GM18868 (cell line): ENCODE measurements around the gene CDC42BPG.

Experiments used
- ATAC-seq: cut with Tn5 transposase; IDR thresholded peaks from one replicate; pipeline ENCODE4 v1.9.1; 2021; ENCODE audit warnings: mild to moderate bottlenecking, moderate library complexity; ENCODE audit not compliant: unreplicated experiment

The CDC42BPG gene

DNA sequence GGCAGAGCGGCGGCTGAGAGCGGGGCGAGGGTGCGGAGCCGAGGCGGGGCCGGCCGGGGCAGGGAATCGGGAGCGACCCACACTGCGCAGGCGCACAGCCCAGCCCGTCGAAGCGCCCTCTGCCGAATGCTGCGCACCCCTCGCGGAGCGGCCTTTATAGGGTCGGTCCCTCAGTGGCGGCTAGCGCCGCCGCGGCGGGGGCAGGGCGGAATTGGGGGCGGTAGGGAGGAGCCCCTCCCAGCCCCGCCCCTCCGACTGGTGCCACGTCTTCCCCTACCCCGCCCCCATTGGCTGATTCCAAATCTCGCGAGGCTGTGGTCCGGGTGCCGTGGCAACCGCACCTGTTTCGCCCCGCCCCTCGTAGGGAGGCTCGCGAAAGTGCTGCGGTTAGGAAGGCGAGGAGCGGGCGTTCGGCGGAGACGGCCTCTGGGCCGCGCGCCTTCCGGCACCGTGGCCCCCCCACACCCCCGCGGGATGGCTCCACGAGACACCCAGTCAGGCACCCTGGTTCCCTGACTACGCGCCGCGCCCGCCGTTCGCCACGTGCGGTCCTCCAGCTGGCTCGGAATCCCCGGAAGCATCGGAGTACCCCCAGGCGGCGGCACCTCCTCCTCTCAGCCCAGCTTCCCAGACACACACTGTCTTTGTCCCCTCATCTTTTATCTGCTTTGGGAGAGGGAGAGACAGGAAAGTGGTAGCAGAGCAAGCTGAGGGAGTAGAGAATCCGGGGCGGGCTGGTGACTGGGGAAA is 34.2 kb upstream of the CDC42BPG start, which contains the start of gene EHD1:
Gene EHD1, minus strand, starts transcription at position 128 of the 750 bp plus-strand sequence. CDS start 157 bp downstream, outside the sequence.
- peak; percentile 69 for ATAC-seq

DNA sequence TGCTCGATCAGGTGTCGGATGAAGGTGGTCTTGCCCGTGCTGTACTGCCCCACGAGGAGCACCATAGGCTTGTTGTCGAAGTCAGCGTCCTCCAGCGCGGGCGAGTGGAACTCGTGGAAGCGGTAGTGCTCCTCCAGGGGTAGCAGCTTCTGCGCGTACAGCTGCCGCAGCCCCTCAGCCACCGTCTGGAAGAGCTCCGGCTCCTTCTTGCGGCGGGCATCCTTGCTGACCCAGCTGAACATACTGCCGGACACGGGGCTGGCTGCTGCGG is 33.7 kb upstream of the CDC42BPG start:
- ATAC-seq: no peak

DNA sequence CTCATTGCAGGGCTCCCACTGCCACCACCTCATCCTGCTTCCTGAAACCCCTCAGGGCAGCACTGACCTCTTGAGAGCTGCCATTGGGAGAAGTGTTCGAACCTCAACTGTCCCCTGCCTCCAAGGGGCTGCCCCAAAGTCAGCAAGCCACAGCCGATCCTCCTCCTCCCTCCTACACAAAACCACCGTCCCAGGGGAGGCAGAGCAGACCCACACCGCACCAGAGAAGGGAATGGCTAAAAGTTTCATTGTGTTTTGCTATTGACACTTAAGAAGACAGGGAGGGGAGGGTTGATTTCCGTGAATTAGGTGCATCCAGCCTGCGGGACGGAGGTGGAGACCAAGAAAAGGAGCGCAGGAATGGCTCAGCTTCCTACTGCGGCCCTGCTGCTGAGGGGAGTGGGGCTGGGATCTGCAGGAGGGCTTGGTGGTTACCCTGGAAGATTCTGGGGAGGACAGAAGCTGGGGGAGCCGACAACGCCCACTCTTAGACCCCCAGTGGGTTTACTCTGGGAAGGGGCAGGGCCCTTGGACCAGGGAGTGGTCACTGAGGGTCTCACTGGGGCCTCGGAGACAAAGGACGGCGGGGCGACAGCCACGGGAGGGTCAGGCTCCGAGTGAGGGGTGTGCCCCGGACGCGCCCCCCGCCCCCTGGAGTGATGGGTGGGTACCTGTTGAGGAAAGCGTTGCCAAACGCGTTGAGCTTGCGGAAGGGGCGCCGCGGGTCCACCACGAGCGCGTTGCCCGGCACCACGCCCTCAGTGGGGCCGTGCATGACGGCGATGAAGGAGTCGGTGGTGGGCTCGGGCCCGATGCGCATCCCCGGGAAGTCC is 33.2 kb upstream of the CDC42BPG start:
- no peak for ATAC-seq

DNA sequence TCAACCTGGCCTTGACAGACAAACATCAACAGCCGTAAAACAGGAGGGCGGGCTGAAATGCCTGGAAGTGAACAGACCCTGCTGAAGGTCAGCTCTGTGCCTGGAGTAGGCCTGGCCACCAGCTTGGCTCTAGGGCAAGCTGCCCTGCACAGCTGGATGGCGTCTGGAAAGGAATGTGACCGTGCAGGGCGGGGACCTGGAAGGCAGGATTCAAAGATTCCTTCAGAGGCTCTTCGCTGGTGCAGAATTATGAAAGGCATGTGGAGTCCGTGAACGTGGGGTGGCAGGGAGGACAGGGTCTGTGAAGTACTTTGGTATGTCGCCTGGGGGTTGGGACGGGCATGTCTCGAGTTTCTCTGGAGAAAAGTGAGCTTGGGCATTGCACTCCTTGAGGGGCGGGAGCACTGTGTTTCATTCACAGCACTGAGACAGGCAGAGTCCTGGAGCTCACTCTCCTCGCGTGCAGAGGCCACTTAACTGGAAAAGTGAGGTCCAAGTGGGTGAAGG is 32.4 kb upstream of the CDC42BPG start:
- no peak for ATAC-seq

DNA sequence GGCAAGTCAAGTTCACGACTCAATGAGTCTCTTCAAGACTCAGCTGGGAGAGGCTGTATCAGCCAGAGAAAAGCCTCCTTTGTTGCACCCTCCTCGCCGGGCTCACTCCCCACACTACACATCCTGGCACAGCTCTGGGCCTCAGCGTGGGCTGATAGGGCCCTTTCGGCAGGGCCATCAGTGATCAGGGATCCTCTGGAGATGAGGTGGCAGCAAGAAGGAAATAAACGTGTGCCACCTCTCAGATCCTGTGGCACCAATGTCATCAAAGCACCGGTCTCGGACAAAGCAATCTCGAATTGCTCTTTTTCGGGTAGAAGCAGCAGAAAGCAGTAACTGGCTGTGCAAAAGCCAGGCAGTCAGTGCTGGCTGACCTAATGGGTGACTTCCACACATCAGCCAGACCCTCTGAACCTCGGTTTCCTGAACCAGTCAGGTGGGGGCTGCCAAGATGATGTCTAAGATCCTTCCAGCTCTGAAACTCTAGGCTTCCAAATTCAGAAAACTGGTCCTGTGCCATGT is 31.8 kb upstream of the CDC42BPG start:
- ATAC-seq: no peak

DNA sequence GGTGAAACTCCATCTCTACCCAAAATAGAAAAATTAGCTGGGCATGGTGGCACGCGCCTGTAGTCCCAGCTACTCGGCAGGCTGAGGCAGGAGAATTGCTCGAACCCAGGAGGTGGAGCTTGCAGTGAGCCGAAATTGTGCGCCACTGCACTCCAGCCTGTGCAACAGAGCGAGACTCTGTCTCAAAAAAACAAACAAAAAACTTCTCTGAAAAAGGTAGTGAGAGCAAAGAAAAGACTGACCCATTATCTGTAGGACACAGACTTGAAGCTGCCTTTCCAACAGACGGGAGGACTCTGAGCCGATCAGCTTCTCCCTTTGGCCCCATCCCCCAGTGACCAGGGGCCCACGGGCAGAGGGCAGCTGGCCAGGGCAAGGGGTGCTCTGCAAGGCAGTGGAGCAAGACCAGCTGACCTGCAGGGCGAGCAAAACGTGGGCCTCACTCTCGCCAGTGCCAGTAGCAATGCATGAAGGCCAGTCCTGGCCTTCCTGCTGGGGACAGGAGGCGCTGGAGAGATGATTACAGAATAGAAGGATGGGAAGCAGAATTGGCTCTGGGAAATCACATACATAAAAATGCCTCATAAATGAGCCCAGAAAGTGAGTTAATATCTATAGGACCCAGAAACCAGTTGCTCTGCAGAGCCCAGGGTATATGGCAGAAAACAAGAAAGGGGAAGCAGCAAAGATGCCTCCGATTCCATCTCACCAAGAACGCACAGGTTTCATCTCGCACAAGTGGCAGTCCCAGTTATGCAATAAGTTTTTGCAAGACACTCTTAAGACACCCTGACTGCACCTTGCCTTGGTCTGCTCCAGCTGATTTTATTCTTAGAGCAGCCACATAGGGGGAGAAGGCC is 31.1 kb upstream of the CDC42BPG start:
- ATAC-seq: no peak

DNA sequence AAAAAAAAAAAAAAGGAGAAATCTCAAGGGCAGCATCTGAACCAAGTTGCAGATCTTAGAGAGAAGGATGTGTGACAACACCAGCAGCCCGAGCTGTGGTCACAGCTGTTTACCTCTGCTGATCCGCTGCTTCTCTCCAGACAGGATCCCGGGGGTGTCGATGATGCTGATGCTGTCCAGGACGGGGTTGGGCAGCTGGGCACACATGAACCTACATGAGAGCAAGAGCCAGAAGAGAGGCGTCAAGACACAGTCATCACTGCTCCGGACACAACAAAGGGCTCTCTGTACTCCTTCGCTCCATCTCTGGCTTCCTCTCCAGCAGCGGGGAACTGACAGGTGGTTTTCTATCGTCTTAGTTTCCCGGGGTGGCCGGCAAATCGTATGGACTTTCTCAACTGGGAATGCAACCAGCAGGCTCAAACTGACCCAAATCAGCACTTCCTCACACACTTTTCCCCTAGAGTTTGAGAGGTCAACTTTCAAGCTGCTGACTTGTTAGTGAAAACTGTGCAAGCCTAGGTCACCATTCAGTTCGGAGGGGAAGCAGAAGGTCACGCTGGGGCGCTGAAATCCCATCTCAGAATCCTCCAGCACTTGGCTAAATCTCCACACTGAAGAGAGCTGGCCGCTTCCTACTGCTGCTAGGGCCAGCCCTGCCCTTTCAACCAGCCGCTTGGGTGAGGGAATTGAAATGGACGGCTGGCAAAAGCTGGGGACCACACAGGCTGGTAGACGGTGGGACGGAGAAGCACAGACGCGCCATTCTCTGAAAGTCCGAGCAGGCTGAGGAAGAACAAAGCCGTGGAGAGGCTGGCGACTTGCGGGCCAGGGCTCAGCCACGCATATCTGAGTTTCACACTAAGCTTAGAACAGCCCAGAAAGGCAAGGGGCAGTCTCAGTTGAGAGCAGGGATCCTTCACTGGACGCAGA is 30.1 kb upstream of the CDC42BPG start:
- no peak for ATAC-seq

DNA sequence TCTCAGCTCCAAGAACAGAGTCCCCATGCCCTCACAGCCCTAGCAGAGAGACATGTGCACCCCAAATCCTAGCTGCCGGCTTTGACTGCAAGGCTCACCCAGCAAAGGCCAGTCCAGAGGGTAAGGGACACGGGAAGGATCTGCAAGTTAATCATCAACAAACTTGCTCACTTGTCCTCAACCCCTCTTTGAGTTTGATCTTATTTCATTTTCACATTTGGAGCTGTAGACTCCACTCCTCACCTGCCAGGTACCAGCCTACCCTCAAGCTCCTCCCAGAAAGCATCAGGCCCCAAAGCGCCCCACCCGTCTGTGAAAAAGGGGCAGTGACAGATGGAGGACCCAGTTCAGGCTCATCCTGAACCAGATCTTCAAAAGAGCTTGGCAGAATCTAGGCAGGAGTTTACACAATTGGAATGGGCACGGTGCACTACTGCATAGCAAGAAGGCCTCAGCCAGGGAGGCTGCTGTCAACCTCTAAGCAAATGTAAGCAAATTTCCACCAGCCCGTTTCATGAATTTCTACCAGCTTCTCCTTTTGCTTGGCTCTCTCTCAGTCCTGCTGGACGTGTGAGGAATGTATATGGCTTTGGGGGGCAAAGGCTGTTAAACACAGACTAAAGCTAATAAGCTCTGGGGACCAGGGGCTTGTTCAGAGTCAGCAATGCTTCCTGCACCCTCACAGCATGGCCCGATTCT is 28.5 kb upstream of the CDC42BPG start:
- ATAC-seq: no peak

DNA sequence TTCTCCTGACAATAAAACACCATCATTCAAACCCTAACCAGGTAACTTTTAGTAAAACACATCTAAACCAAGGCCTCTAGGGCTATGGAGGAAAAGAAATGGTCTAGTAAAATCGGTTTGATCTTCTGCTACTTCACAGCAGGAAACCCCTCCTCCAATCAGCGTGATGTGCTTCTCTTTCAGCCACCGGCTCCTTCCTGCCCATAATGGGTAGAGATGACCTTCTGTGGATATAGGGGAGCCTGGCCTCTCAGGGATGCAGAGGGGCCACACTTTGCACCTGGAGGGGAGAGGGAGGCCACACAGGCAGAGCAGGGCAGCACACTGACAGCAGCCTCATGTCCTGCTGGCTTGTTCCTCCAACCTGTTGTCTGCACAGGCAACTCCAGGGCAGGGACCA is 27.0 kb upstream of the CDC42BPG start:
- no peak for ATAC-seq

DNA sequence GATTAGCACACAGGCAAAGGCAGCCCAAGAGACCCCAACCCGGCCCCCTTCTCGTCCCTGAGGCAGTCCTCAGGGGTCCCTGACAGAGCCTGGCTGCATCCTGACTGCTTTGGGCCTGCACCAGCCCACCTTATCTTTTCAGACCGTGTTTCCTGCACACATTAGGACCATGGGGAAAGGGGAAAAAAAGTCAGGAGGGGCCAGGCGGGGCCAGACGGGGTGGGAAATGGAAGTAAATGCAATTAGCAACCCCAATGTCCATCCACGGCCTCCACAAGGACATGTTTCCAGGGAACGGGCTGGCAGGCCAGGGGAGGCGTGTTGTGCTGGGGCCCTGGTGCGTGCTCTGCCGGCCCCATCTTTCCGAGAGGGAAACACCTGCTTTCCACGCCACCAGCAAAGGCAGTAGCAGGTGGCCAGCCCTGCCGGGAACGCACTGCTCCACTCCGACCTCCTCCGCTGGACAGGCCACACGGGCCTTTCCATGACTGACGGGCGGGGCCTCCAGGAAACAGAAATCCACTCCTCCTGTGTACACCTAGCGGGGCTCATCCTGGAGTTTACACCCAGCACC is 26.5 kb upstream of the CDC42BPG start:
- ATAC-seq: no peak

DNA sequence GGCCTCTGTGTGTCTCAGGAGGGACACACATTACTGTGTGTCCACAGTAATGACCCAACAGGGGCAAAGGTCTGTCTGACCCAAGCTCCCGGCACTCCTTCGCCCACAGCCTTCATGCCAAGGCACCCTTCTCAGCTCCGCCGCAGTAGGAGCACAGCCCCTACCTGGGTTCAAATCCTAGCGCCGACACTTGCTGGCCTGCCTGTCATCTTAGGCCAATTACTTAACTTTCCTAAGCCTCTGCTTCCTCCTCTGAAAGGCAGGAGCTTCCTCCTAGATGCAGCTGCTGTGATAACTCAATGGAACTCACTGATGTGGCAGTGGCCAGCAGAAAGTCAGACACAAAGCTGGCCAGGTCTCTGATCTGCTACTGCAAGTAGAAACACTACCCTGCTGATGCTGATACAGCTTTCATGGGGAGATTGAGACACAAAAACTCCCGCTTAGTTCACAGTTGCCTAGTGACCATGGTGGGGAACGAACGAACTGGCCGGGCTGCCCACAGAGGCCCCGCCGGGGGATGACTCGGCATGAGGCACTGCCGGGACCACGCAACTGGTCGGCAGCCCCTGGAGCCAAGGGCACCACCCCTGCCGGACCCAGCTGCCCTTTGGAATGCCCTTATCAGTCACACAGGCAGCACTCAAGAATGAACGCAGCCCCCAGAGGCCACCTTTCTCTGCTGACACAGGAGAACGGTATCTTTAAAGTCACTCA is 25.9 kb upstream of the CDC42BPG start:
- no peak for ATAC-seq

DNA sequence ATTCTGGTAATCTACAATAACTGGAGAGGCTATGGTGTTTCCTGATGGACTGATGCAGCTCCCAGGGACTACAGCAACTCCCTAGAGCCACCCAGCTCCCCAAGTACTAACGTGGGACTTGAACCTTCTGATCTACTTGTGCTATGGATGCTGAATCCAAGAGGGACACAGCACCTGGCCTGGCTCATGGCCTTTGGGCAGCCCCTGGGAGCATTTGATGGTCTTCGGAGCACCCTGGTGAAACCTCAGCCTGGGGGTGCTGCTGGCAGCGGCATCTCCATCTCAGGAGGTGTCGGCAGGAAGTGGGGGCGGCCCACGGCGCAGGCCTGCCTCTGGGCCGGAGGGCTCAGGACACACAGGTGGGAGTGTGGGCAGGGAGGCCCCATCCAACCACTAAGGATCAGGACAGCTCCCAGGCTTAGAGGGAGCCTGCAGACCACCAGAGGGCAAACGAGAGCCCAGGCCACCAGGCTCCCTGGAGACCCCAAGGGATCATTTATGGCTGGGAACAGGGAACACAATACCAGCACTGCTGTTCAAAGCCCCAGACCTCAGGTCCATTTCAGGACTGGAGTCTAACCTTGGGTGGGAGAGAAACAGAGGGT is 25.2 kb upstream of the CDC42BPG start:
- no peak for ATAC-seq

DNA sequence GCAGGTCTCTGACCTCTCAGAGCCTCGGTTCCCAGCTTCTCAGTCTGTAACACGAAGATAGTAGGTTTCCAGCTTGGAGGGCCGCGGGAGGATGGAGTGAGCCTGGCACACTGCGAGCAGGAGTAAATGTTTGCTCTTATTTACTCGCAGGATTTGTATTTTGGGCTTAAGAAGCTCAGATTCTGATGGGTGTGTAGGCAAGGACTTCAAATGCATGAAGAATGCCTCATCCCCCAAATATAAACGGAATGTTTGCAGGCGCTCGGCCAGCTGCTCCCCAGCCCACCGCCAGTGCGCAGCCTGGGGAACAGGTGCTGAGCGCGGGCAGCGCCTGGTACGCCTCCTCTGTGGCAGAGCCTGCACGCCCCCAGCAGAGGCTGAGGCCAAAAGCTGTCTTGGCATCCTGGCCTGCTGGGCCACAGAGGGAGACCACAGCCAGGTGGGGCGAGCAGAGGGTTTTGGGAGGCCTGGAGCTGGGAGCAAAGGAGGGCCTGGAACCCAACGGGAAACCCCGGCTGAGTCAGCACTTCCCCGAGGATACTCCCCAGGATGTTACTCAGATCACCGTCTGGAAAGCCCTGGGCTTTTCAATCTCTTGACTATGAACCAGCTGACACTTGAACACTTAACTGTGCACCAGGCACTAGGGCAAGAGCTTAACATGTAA is 24.6 kb upstream of the CDC42BPG start:
- no peak for ATAC-seq

DNA sequence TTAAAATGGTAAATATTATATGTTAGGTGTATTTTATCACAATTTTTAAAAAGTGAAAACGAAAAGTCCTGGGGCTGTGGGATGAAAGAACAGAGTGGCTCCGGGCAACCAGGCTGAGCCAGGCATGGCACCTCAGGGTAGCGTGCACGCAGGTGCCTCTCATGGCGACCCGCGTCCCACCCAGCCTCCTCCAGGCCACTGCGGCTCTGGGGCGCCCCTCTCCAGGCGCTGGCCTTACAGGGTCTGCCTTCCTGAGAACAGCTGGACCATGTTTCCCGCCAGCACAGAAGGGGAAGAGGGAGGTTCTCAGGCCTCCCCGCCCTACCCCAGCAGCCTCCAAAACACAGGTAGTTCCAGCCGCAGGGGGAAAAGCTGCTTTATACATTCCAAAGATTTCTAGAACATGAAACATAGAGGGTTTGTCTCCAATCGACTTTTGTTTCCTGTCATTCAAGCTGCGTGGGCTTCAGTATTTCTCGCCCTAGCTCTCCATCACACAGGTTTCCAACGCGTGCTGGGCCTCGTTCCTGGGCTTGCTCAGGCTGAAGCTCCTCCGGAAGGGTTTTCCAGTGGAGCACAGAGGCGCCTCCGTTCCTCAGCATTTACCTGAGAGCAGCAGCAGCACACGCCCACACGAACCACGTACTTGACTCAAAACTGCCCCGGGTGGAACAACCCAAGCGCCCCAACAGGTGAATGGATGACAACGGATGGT is 23.5 kb upstream of the CDC42BPG start:
- no peak for ATAC-seq

DNA sequence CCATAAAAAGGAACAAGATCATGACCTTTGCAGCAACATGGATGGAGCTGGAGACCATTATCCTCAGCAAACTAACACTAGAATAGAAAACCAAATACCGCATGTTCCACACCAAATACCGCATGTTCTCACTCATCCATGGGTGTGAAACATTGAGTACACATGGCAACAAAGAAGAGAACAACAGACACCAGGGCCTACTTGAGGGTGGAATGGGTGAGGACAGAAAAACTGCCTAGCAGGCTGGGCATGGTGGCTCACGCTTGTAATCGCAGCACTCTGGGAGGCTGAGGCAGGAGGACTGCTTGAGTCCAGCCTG is 21.7 kb upstream of the CDC42BPG start:
- no peak for ATAC-seq

DNA sequence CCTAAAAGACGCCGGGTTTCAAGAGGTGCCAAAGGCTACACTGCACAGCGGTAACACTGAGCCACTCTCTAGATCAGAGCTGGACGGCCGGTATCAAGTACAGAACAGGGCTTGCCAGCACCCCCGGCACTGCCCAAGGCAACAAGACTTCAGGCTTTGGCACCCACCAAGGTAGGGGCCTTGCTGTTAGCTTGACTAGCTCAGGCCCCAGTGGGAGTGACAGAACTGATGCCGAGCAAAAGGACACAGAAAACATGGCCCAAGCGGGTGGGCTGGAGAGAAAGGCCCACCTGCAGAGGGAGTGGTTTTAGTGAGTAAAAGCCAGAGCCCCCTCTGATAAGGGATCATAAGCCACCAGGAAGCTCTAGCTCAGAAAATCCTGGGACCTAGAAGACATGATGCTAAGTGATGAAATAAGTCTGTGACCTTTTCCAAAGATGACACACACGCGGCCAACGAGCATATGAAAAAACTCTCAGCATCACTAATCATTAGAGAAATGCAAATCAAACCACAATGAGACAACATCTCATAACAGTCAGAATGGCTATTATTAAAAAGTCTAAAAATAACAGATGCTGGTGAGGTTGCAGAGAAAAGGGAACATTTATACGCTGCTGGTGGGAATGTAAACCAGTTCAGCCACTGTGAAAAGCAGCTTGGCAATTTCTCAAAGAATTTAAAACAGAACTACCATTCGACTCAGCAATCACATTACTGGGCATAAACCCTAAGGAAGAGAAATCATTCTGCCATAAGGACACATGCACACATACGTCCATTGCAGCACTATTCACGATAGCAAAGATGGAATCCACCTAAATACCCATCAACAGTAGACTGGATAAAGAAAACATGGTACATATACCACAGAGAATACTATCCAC is 21.1 kb upstream of the CDC42BPG start:
- ATAC-seq: no peak
